CD4-positive, alpha-beta memory T cell (primary cell): ENCODE measurements around the gene SHANK3. TPM values are rescaled to one million over a fixed set of nuclear protein-coding genes. Genes with fewer than 3 reads are reported as not detected.

Source experiments
- CTCF ChIA-PET: fragments of 350-600 bp; sonication (Branson Sonifier 250); formaldehyde crosslinking; loops from one replicate; lab custom pipeline; 2021; ENCODE audit warnings: inconsistent platforms; ENCODE audit not compliant: partially characterized antibody; lab: Charles Lee
- POLR2A ChIA-PET: fragments of 350-600 bp; sonication (Branson Sonifier 250); formaldehyde crosslinking; loops from one replicate; lab custom pipeline; 2021; ENCODE audit not compliant: partially characterized antibody; lab: Charles Lee
- DNase-seq, 5 donors: peaks; one replicate each; pipeline versions ENCODE4 v3.0.0 to v3.0.0-alpha.2; 2020 to 2022; ENCODE audit warnings: mixed read lengths in 1 of 5
- H3K27ac ChIP-seq: one replicate; pipeline ENCODE4 v1.7.0; 2013; ENCODE audit warnings: low read depth, low read length
- H3K27me3 ChIP-seq: 2 replicates; pipeline ENCODE4 v1.7.0; 2013; ENCODE audit warnings: mild to moderate bottlenecking, low read length, moderate library complexity; ENCODE audit not compliant: insufficient read depth
- H3K36me3 ChIP-seq: 2 replicates; pipeline ENCODE4 v1.7.0; 2013; ENCODE audit warnings: mild to moderate bottlenecking, low read length, moderate library complexity; ENCODE audit not compliant: insufficient read depth
- H3K4me1 ChIP-seq: 2 replicates; pipeline ENCODE4 v1.7.0; 2013; ENCODE audit warnings: mild to moderate bottlenecking, low read length, moderate library complexity; ENCODE audit not compliant: insufficient read depth
- H3K4me3 ChIP-seq, 2 donors: one replicate each; pipeline ENCODE4 v1.7.0; 2013; ENCODE audit warnings: low read length in 2 of 2, mild to moderate bottlenecking in 1 of 2
- H3K9me3 ChIP-seq, 2 donors: one replicate each; pipeline ENCODE4 v1.7.0; 2013; ENCODE audit warnings: low read length in 2 of 2, control low read depth in 1 of 2; ENCODE audit not compliant: control insufficient read depth in 1 of 2
- H3K27ac Mint-ChIP-seq, 7 donors: one replicate each; pipeline ENCODE4 v1.8.0; 2020 to 2021; ENCODE audit warnings: mixed read lengths in 7 of 7, mild to moderate bottlenecking in 6 of 7, inconsistent platforms in 3 of 7, moderate library complexity in 3 of 7
- H3K27me3 Mint-ChIP-seq, 2 donors: one replicate each; pipeline ENCODE4 v1.8.0; 2020 to 2021; ENCODE audit warnings: mixed read lengths in 2 of 2
- H3K36me3 Mint-ChIP-seq, 2 donors: one replicate each; pipeline ENCODE4 v1.8.0; 2020 to 2021; ENCODE audit warnings: mixed read lengths in 2 of 2, inconsistent platforms in 1 of 2, mild to moderate bottlenecking in 1 of 2
- H3K4me1 Mint-ChIP-seq, 4 donors: one replicate each; pipeline ENCODE4 v1.8.0; 2020 to 2021; ENCODE audit warnings: mixed read lengths in 4 of 4, mild to moderate bottlenecking in 1 of 4
- H3K4me3 Mint-ChIP-seq, 8 donors: one replicate each; pipeline ENCODE4 v1.8.0; 2020 to 2021; ENCODE audit warnings: mixed read lengths in 8 of 8, mild to moderate bottlenecking in 7 of 8, moderate library complexity in 6 of 8, inconsistent platforms in 3 of 8
- H3K9me3 Mint-ChIP-seq, 8 donors: one replicate each; pipeline ENCODE4 v1.8.0; 2020 to 2021; ENCODE audit warnings: mixed read lengths in 8 of 8, mild to moderate bottlenecking in 5 of 8, inconsistent platforms in 3 of 8, moderate library complexity in 1 of 8
- intact Hi-C: fragments of 100-400 bp; cut with micrococcal nuclease; formaldehyde crosslinking; loops from one replicate; pipeline ENCODE4 v1.15.1; 2023
- polyA plus RNA-seq, 2 donors: library from polyadenylated mRNA; unstranded; fragments of 300-500 nt; fragmentation: Illumina TruSeq; gene quantifications; one replicate each; pipeline ENCODE4 v1.2.3, GENCODE V29; 2021
- total RNA-seq, 2 experiments: library from RNA; stranded (reverse); gene quantifications; one replicate each; pipeline ENCODE4 v1.2.3, GENCODE V29; 2021

SHANK3 gene
- total and polyA plus RNA-seq, 4 experiments from 2014 or later, result not detected

GRCh38 chr22:50626850-50627641 is 45.6 kb upstream of the SHANK3 start:
- DNase-seq, result peak in 1 of 5 donors; percentile 47
- H3K4me1 ChIP-seq, result peaks cover 38% of the 10 kb centered on the region
- peaks cover 18 to 37% (median 25%) of the 10 kb centered on the region in 4 donors for H3K4me1 Mint-ChIP-seq
- peak overlapping the region; percentile 84 for H3K27ac ChIP-seq
- H3K4me3 Mint-ChIP-seq, result peak overlapping the region; percentile 80 to 90 (median 82)
- peak overlapping the region in 6 of 7 donors; percentile 57 to 92 (median 88) for H3K27ac Mint-ChIP-seq
- H3K36me3 Mint-ChIP-seq, result peaks cover 0 to 8% of the 10 kb centered on the region in 2 donors
- ChIA-PET POLR2A (interaction anchor here (0.8 to 2.9 kb wide), 8 partner anchors 8 to 440 kb away, joined by 3 to 23 read pairs (median 4); partner anchors contain the start of genes SCO2, TUBGCP6 and TYMP), CTCF (interaction anchor here (0.9 to 1.5 kb wide), 3 partner anchors 64 to 436 kb away, joined by 3 to 7 read pairs (median 4); partner anchors contain the start of gene SCO2)
- intact Hi-C loops, result no loop called here
- H3K9me3 ChIP-seq, result no peaks in the 10 kb centered on the region
- no peaks in the 10 kb centered on the region for H3K27me3 ChIP-seq
- no peaks in the 10 kb centered on the region for H3K9me3 Mint-ChIP-seq
- H3K36me3 ChIP-seq, result peaks cover 9% of the 10 kb centered on the region
- H3K4me3 ChIP-seq, result peak overlapping the region in 1 of 2 donors; percentile 90
- no peaks in the 10 kb centered on the region for H3K27me3 Mint-ChIP-seq

- peak within 1 kb of the TSS; percentile 57 to 90 for H3K4me3 ChIP-seq
- peaks cover 0 to 5% of the 10 kb centered on the region in 2 donors for H3K36me3 Mint-ChIP-seq
- POLR2A ChIA-PET, result interaction anchor here (0.6 to 2.9 kb wide), 15 partner anchors 9 to 441 kb away, joined by 3 to 23 read pairs (median 5); partner anchors contain the start of genes HDAC10, LMF2, NCAPH2 and SCO2
Observed at GRCh38 chr22:50627642-50628542, 44.7 kb upstream of the SHANK3 start, which contains the start of gene ARSA. Gene ARSA, minus strand, starts transcription at chr22:50628152. Its CDS starts 373 bp downstream, at chr22:50627779.

GRCh38 chr22:50628543-50629134 is 44.0 kb upstream of the SHANK3 start:
- Histone ChIP-seq H3K27me3 (no peaks in the 10 kb centered on the region), H3K36me3 (peaks cover 9% of the 10 kb centered on the region), H3K27ac (peak overlapping the region; percentile 58), H3K4me1 (peaks cover 23% of the 10 kb centered on the region), H3K9me3 (no peaks in the 10 kb centered on the region), H3K4me3 (peak overlapping the region; percentile 57 to 89)
- no peaks in the 10 kb centered on the region for H3K27me3 Mint-ChIP-seq
- peaks cover 0 to 5% of the 10 kb centered on the region in 2 donors for H3K36me3 Mint-ChIP-seq
- CTCF ChIA-PET, result interaction anchor here (0.6 to 1.5 kb wide), 2 partner anchors 63 to 254 kb away, joined by 4 to 6 read pairs; no protein-coding TSS in a partner anchor
- peak overlapping the region; percentile 83 to 95 (median 90) for H3K4me3 Mint-ChIP-seq
- H3K9me3 Mint-ChIP-seq, result no peaks in the 10 kb centered on the region
- H3K4me1 Mint-ChIP-seq, result peaks cover 10 to 23% (median 16%) of the 10 kb centered on the region in 4 donors
- DNase-seq, result peak in 2 of 5 donors; percentile 38 to 56
- intact Hi-C loops, result loop anchor here (1.0 to 2.0 kb wide), 3 partner anchors 46 to 120 kb away; partner anchors contain the start of genes CHKB and NCAPH2
- H3K27ac Mint-ChIP-seq, result peak overlapping the region; percentile 88 to 97 (median 91)
- POLR2A ChIA-PET, result interaction anchor here (0.9 to 2.9 kb wide), 10 partner anchors 45 to 378 kb away, joined by 3 to 23 read pairs (median 5); partner anchors contain the start of genes HDAC10, LMF2, NCAPH2 and SCO2

More at GRCh38 chr22:50627642-50628542, 44.7 kb upstream of the SHANK3 start, which contains the start of gene ARSA:
- CTCF ChIA-PET, result interaction anchor here (0.6 to 1.5 kb wide), 4 partner anchors 63 to 437 kb away, joined by 3 to 7 read pairs (median 5); partner anchors contain the start of gene SCO2
- peaks cover 10 to 28% (median 18%) of the 10 kb centered on the region in 4 donors for H3K4me1 Mint-ChIP-seq
- no peaks in the 10 kb centered on the region for H3K27me3 Mint-ChIP-seq
- Histone ChIP-seq H3K4me1 (peaks cover 29% of the 10 kb centered on the region), H3K27ac (peak within 1 kb of the TSS; percentile 84), H3K9me3 (no peaks in the 10 kb centered on the region), H3K36me3 (peaks cover 9% of the 10 kb centered on the region), H3K27me3 (no peaks in the 10 kb centered on the region)
- intact Hi-C loops, result loop anchor here (1.0 to 2.0 kb wide), 3 partner anchors 45 to 119 kb away; partner anchors contain the start of genes CHKB and NCAPH2
- peak within 1 kb of the TSS; percentile 83 to 95 (median 90) for H3K4me3 Mint-ChIP-seq
- no peaks in the 10 kb centered on the region for H3K9me3 Mint-ChIP-seq
- peak within 1 kb of the TSS; percentile 88 to 97 (median 91) for H3K27ac Mint-ChIP-seq
- peak; percentile 81 to 84 (median 81) for DNase-seq

- no peaks in the 10 kb centered on the region for H3K9me3 Mint-ChIP-seq
- peaks cover 10 to 23% (median 15%) of the 10 kb centered on the region in 4 donors for H3K4me1 Mint-ChIP-seq
- intact Hi-C loops, result no loop called here
- H3K27me3 Mint-ChIP-seq, result no peaks in the 10 kb centered on the region
- H3K36me3 ChIP-seq, result peaks cover 4% of the 10 kb centered on the region
- peak overlapping the region in 1 of 7 donors; percentile 7 for H3K27ac Mint-ChIP-seq
- DNase-seq, result no peak
- no peaks in the 10 kb centered on the region for H3K27me3 ChIP-seq
- H3K4me1 ChIP-seq, result peaks cover 23% of the 10 kb centered on the region
- H3K36me3 Mint-ChIP-seq, result peaks cover 0 to 4% of the 10 kb centered on the region in 2 donors
- H3K27ac ChIP-seq, result no peak overlapping the region
- ChIA-PET POLR2A (interaction anchor here (1.7 kb wide), 1 partner anchor 9 kb away, joined by 12 read pairs; no protein-coding TSS in a partner anchor), CTCF (interaction anchor here (0.8 to 1.0 kb wide), 2 partner anchors 9 to 11 kb away, joined by 3 read pairs; no protein-coding TSS in a partner anchor)
- no peak overlapping the region for H3K4me3 Mint-ChIP-seq
- no peaks in the 10 kb centered on the region for H3K9me3 ChIP-seq
- H3K4me3 ChIP-seq, result no peak overlapping the region
Observed at GRCh38 chr22:50630376-50630775, 42.2 kb upstream of the SHANK3 start.

GRCh38 chr22:50633086-50633485 is 39.5 kb upstream of the SHANK3 start:
- DNase-seq, result no peak
- no peaks in the 10 kb centered on the region for H3K36me3 Mint-ChIP-seq
- CTCF ChIA-PET, result interaction anchor here (0.7 to 1.3 kb wide), 2 partner anchors 108 to 382 kb away, joined by 3 read pairs; partner anchors contain the start of genes HDAC10 and SCO2
- peaks cover 8 to 17% (median 12%) of the 10 kb centered on the region in 4 donors for H3K4me1 Mint-ChIP-seq
- POLR2A ChIA-PET, result no interaction called here
- Histone ChIP-seq H3K27ac (no peak overlapping the region), H3K4me1 (peaks cover 8% of the 10 kb centered on the region), H3K4me3 (no peak overlapping the region), H3K36me3 (no peaks in the 10 kb centered on the region), H3K27me3 (no peaks in the 10 kb centered on the region), H3K9me3 (no peaks in the 10 kb centered on the region)
- H3K27me3 Mint-ChIP-seq, result no peaks in the 10 kb centered on the region
- intact Hi-C loops, result no loop called here
- H3K27ac Mint-ChIP-seq, result no peak overlapping the region
- no peak overlapping the region for H3K4me3 Mint-ChIP-seq
- H3K9me3 Mint-ChIP-seq, result no peaks in the 10 kb centered on the region

GRCh38 chr22:50633771-50634170 is 38.9 kb upstream of the SHANK3 start:
- DNase-seq, result no peak
- CTCF ChIA-PET, result interaction anchor here (1.3 kb wide), 1 partner anchor 382 kb away, joined by 3 read pairs; the partner anchor contains the start of gene HDAC10
- POLR2A ChIA-PET, result no interaction called here
- intact Hi-C loops, result no loop called here
- H3K27me3 Mint-ChIP-seq, result no peaks in the 10 kb centered on the region
- no peaks in the 10 kb centered on the region for H3K36me3 Mint-ChIP-seq
- no peak overlapping the region for H3K4me3 Mint-ChIP-seq
- H3K9me3 ChIP-seq, result no peaks in the 10 kb centered on the region
- no peaks in the 10 kb centered on the region for H3K36me3 ChIP-seq
- no peaks in the 10 kb centered on the region for H3K9me3 Mint-ChIP-seq
- H3K4me1 ChIP-seq, result peaks cover 3% of the 10 kb centered on the region
- no peak overlapping the region for H3K27ac ChIP-seq
- peaks cover 3 to 12% (median 6%) of the 10 kb centered on the region in 4 donors for H3K4me1 Mint-ChIP-seq
- H3K27ac Mint-ChIP-seq, result no peak overlapping the region
- no peak overlapping the region for H3K4me3 ChIP-seq
- no peaks in the 10 kb centered on the region for H3K27me3 ChIP-seq
